Mammary epithelial cell (primary cell): Measurements from ENCODE around the gene KLF15.

Experiments
- EZH2 ChIP-seq: IDR thresholded peaks from 2 replicates; pipeline ENCODE4 v1.6.1; 2012; ENCODE audit warnings: low read length, inconsistent platforms, borderline replicate concordance
- TF ChIP-seq, protein P1 (sequence below), 2 donors: IDR thresholded peaks in 1 of 2; conservative IDR thresholded peaks in 1 of 2; 2 replicates each; pipeline ENCODE4 v1.5.1; 2011 to 2012; ENCODE audit warnings: inconsistent platforms in 2 of 2, low read length in 2 of 2, mild to moderate bottlenecking in 2 of 2, control low read depth in 1 of 2, low read depth in 1 of 2; ENCODE audit not compliant: insufficient read depth in 1 of 2; ENCODE audit errors: extremely low read depth in 1 of 2

DNA sequence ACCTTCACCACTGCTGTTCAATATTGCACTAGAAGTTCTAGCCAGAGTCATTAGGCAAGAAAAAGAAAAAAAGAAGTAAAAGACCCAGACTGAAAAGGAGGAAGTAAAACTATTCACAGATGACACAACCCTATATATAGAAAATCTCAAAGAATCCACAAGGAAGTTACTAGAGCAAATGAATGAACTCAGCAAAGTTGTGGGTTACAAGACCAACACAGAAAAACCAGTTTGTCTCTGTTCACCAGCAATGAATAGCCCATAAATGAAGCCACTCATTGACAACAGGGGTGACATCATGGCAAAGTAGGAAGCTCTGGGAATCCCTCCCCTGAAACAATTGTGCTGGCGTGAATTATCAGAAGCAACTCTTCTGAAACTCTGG lies 42.1 kb upstream of the KLF15 start:
- TF ChIP-seq, protein P1, sequence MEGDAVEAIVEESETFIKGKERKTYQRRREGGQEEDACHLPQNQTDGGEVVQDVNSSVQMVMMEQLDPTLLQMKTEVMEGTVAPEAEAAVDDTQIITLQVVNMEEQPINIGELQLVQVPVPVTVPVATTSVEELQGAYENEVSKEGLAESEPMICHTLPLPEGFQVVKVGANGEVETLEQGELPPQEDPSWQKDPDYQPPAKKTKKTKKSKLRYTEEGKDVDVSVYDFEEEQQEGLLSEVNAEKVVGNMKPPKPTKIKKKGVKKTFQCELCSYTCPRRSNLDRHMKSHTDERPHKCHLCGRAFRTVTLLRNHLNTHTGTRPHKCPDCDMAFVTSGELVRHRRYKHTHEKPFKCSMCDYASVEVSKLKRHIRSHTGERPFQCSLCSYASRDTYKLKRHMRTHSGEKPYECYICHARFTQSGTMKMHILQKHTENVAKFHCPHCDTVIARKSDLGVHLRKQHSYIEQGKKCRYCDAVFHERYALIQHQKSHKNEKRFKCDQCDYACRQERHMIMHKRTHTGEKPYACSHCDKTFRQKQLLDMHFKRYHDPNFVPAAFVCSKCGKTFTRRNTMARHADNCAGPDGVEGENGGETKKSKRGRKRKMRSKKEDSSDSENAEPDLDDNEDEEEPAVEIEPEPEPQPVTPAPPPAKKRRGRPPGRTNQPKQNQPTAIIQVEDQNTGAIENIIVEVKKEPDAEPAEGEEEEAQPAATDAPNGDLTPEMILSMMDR (conservative IDR thresholded peaks at IDR 0.05 in 1 of 2, IDR thresholded peaks at IDR 0.05 in 1 of 2; ENCODE audit: extremely low read depth in 1 of 2, insufficient read depth in 1 of 2, low read depth in 1 of 2, low read length in 2 of 2) = no peak
- TF ChIP-seq EZH2 = no peak
